Stimulated activated CD8-positive, alpha-beta memory T cell treated with anti-CD3 and anti-CD28 coated beads, Interleukin-4, amount 100 ng/mL, for 1 hour (primary cell): Measurements from ENCODE around the gene TLCD2.
"Not testable (repeated sequence)": the region's sequence is repeated elsewhere in the genome, so short reads cannot be mapped to it uniquely, and the experiment has no call there.

Experiments
- DNase-seq, 2 donors: peaks; one replicate each; pipeline ENCODE4 v3.0.0-alpha.2; 2020; ENCODE audit warnings: low read depth in 2 of 2, low spot score in 1 of 2

TLCD2 gene

DNA sequence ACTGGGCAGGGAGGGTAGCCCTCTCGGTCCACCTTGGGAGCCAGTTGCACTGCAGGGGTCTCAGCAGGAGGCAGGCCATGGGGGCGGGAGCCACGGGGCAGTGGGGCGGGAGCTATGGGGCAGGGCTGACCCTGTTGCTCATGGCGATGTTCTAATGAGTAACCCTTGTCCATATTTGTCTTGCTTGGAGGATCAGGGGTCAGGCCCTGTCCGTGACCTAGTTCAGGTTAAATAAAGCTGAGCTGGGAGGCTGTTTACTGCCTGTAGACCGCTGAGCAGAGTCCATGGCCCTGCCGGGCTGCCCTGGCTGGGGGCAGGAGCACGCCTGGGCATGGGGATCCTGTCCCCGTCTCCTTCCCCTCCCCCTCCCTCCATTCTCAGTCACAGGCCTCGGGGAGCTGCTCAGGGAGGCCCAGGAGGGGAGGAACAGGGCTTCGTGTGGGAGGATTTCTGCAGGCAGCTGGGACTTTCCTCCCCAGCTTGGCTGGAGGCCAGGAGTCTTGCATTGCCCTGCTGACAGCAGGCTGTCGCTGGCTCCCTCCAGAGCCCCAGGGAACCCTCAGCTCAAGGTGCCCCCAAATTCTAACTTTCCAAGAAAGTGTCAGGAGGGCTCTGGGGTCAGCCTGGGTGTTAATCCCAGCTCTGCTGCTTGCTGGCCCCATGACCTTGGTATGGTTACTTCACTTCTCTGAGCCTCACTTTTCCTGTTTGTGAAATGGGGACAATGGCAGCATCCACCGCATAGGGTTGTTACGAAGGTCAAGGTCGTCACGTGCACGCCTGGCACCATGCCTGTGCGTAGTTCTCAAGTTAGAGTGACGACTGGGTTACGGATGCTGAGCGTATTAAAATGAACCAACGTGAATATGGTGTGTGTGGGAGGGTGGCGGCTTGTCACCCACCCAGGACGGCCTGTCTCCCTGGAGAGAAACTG lies 26.4 kb upstream of the TLCD2 start:
- DNase-seq, result no peak

DNA sequence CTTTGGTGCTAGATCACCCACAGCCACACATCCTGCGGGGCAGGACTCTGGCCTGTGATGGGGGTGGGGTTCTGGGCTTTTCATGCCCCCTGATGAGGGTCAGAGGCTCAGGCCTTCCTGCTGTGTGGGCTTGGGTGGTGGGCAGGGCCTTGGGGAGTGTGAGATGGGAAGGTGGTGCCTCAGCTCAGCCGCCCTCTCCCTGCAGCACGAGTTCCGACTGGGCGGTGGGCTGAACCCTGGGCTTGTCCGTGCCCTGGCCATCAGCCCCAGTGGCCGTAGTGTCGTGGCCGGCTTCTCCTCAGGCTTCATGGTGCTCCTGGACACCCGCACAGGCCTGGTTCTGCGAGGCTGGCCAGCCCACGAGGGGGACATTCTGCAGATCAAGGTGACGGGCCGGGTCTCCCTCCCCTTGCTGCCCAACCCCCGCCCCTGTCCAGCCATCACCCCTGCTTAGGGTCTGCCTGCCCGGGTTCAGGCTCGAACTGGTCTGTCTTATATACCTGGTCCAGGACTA lies 25.7 kb upstream of the TLCD2 start:
- no peak for DNase-seq

GRCh38 chr17:1735418-1735817 lies 25.2 kb upstream of the TLCD2 start:
- no peak for DNase-seq

GRCh38 chr17:1733759-1734158 lies 23.6 kb upstream of the TLCD2 start:
- no peak for DNase-seq

DNA sequence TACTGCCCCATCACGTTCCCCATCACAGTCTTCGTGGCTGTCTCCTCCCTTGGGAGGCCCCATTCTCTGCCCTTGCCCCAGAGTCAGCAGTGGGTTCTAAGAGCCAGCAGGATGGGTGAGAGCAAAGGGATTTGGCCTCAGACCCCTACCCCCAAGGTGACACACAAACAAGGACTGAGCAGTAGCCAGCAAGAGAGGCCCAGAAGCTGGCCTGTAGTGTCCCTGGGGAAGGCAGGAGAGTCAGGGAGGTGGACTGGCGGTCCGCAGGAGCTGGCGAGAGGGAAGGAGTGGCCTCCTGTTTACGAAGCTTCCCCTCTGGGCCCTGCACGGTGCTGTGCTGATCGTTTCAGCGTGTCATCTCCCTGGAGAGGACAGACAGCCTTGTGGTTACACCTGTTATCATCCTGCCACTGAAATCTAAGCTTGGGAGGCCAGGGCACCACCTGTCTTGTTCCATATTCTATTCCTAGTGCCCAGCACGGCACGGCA lies 22.7 kb upstream of the TLCD2 start:
- no peak for DNase-seq

DNA sequence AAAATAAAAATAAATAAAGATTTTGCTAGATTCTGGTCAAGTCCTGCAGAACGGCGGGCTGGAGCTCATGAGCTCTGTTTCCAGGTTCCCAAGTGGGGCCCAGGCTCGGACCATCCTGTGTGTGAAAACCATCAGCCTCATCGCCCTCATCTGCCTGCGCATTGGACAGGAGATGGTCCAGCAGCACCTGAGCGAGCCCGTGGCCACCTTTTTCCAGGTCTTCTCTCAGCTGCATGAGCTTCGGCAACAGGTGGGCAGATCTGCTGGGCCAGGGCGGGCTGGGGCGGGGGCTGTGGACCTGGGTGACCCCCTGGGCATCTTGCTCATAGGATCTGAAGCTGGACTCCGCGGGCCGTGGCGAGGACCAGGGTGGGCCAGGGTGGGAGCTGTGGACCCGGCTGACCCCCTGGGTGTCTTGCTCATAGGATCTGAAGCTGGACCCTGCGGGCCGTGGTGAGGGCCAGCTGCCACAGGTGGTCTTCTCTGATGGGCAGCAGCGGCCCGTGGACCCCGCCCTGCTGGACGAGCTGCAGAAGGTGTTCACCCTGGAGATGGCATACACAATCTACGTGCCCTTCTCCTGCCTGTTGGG lies 22.2 kb upstream of the TLCD2 start:
- DNase-seq, result no peak

DNA sequence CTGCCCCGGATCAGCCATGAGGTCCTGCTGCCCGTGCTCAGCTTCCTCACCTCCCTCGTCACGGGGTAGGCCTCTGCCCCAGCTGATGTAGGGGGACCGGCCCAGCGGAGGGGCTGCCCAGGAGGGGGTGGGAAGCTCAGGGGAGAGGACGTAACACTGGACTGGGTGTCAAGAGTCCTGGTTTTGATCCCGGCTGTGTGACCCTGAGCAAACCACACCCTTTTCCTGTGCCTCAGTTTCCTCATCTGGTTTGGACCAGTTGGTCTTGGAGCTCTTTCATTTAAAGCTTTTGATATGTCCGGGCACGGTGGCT lies 21.0 kb upstream of the TLCD2 start:
- DNase-seq, result no peak

- no peak for DNase-seq
These were observed 20.4 kb upstream of the TLCD2 start for GRCh38 chr17:1730326-1731193.

GRCh38 chr17:1729966-1730325 lies 19.8 kb upstream of the TLCD2 start:
- no peak for DNase-seq

DNA sequence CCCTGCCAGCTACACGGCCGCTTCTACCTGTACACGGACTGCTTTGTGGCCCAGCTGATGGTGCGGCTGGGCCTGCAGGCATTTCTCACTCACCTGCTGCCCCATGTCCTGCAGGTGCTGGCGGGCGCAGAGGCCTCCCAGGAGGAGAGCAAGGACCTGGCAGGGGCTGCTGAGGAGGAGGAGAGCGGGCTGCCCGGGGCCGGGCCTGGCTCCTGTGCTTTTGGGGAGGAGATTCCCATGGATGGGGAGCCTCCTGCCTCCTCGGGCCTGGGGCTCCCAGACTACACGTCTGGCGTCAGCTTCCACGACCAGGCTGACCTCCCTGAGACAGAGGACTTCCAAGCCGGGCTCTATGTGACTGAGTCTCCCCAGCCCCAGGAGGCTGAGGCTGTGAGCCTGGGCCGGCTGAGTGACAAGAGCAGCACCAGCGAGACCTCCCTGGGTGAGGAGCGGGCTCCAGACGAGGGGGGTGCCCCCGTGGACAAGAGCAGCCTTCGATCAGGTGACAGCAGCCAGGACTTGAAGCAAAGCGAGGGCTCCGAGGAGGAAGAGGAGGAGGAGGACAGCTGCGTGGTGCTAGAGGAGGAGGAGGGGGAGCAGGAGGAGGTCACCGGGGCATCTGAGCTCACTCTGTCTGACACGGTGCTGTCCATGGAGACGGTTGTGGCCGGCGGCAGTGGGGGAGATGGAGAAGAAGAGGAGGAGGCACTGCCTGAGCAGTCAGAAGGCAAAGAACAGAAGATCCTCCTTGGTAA lies 17.9 kb upstream of the TLCD2 start:
- DNase-seq, result no peak

- no peak for DNase-seq
These were observed 17.1 kb upstream of the TLCD2 start for GRCh38 chr17:1727258-1727789.

GRCh38 chr17:1726626-1727257 lies 16.6 kb upstream of the TLCD2 start:
- DNase-seq, result no peak

- DNase-seq, result no peak
These were observed 15.7 kb upstream of the TLCD2 start for GRCh38 chr17:1725642-1726511.

DNA sequence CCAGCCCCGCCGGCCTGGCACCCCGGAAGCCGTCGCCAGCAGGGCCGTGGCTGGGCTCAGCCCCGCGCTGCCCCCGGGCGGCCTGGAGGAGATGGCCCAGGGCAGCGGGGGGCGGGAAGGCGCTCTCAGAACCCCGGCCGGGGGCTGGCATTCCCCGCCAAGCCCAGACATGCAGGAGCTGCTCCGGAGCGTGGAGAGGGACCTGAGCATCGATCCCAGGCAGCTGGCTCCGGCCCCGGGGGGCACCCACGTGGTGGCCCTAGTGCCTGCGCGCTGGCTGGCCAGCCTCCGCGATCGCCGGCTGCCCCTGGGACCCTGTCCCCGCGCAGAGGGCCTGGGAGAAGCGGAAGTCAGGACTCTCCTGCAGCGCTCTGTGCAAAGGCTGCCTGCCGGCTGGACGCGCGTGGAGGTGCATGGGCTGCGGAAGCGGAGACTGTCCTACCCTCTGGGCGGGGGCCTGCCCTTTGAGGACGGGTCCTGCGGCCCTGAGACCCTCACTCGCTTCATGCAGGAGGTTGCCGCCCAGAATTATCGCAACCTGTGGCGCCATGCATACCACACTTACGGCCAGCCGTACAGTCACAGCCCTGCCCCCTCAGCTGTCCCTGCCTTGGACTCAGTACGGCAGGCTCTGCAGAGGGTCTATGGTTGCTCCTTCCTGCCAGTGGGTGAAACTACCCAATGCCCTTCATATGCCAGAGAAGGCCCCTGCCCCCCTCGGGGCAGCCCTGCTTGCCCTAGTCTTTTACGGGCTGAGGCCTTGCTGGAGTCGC lies 14.9 kb upstream of the TLCD2 start:
- DNase-seq, result no peak

DNA sequence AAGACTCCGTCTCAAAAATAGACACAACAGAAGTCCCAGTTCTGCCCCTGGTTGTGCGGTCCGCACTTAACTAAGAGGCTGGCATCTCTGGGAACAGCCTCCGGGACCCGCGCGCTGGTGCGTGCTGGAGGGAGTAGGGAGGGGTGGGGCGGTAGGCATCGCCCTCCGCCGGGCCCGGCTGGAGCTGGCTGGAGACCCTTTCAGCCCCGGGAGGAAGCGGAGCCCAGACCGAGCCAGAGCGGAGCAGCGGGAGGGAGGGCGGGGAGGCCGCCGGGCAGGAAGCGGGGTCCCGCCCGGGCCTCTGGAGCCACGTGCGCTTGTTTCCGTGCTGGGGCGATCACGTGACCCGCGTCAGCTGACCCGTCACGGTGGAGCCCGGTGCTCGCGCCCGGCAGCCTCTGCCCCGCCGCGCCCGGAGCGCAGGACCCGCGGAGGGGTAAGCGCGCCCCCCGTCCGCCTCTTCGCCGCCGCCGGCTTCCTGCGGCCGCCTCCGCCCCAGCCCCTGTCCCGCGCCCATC lies 14.2 kb upstream of the TLCD2 start, which contains the start of gene WDR81:
Gene WDR81 (plus strand): TSS at position 354 of the 518 bp plus-strand sequence. CDS start 256 bp downstream, outside the sequence.
- DNase-seq, result peak; percentile 74 to 76

DNA sequence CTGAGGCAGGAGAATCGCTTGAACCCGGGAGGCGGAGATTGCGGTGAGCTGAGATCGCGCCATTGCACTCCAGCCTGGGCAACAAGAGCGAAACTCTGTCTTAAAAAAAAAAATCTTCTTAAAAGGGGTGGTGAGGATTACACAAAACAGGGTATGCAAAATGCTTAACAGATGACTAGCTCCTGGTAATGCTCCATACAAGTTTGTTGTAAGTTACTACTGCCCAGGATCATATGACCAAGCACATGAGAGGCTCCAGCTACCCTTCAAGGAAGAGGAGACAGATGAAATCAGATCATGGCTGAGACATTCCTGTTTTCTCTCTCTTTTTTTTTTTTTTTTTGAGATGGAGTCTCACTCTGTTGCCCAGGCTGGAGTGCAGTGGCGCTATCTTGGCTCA lies 11.8 kb upstream of the TLCD2 start:
- DNase-seq, result not testable (repeated sequence)

DNA sequence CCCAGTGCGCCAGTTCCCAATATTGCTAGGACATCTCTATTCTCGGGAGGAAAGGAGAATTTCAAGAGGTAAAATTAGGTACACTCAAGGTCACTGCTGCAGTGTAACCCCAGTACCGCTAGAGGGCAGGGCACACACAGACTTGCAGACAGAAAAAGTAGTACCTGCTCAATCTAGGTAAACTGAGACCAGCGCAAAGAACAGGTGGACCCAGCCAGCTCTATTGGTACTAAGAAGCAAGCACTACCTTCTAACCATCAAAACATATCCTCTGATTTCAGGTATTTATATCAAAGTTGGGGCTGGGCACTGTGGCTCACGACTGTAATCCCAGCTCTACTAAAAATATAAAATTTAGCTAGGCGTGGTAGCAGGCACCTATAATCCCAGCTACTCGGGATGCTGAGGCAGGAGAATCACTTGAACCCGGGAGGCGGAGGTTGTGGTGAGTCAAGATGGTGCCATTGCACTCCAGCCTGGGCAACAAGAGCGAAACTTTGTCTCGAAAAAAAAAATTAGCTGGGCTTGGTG lies 10.7 kb upstream of the TLCD2 start:
- DNase-seq, result peak in 1 of 2 donors; percentile 63
